Skin of body (tissue), 2 donors: ENCODE results near the gene FRMPD3. TPM values are rescaled to one million over a fixed set of nuclear protein-coding genes. Genes with fewer than 3 reads are reported as not detected.
"Not testable (repeated sequence)": the region's sequence is repeated elsewhere in the genome, so short reads cannot be mapped to it uniquely, and the experiment has no call there.

Source experiments
- DNase-seq: peaks from one replicate; lab custom pipeline; 2025; lab: John Stamatoyannopoulos, UW
- total RNA-seq: library from RNA; depleted of rRNA; stranded (reverse); fragments of >200 nt; gene quantifications from one replicate; pipeline ENCODE4 v1.2.3, GENCODE V29; 2014

FRMPD3 gene
- total RNA-seq: 0.20 TPM

- no peak for DNase-seq
Observed at GRCh38 chrX:107448998-107449835, at the start of gene FRMPD3. Gene FRMPD3, plus strand, starts transcription at chrX:107449652. Its CDS starts 76,937 bp downstream, at chrX:107526589.

GRCh38 chrX:107420571-107420970 lies 28.9 kb upstream of the FRMPD3 start:
- no peak for DNase-seq

DNA sequence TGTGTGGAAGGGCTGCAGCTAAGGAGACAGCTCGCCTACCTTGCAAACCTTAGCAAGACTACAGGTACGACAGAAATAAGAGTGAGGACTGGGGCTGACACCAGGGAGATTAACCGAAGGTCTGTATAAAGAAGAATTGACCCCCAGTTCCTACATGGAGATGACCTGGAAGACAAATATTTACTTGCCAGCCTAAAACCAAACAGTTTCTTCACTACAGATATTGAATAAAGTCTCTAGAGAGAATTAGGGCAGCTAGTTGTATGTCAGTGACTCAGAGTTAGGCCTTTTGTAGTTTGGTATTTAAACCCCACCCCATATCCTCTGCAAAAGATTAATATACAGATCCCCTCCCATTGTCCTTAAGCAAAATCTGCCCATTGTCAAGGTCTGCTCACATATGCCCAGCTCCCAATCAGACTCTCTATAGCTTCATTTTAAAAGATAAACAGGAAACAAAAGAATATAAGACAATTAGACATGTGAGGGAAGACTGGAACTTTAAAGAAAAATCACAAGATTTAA lies 28.1 kb upstream of the FRMPD3 start:
- DNase-seq: no peak

- no peak for DNase-seq
Observed at GRCh38 chrX:107429090-107429489, 20.4 kb upstream of the FRMPD3 start.

GRCh38 chrX:107440187-107440586 lies 9.3 kb upstream of the FRMPD3 start:
- no peak for DNase-seq

DNA sequence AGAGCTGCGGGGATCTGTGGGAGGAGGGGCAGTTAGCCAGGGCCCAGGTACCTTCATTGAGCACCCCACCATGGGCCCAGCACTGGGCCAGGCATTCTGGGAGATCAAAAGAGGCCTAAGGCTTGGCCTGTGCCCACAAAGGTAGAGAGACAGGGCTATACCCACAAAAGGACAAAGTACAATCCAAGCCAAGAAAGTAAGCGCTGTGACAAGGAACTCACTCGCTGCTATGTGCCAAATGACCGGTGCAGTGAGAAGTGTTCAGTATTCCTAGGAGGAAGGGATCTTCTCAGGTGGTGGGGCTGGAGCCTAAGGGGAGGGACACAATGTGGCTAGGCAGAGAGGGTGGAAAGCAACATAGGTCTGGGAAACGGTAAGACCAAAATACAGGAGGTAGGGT lies 8.8 kb upstream of the FRMPD3 start:
- no peak for DNase-seq

DNA sequence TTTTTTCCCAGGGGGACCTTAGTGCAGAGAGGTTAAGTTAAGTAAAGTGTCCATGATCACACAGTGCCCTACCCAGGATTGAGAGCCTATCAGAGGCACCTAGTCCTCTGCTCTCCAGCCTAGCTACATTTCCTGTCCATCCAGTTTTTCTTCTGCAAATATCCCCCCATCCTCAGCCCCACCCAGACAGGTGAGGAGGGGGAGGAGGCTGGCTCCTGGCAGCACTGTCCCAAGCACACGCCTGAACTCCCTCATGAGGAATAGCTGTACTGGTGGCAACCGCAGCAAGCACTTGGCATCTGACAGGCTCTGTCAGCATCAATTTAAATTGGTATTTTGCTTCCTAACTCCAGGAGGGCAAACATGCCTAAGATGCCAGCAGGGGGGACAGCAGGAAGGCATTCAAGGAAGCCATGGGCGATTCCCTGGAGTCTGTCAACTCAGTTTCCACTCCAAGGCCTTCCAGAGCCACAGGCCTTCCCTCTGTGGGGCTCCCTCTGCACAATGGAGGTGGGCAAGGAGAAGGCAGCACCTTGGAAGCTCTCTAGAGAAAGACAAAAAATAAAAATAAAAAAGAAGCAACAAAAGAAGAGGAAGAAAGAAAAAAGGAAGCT lies 6.4 kb upstream of the FRMPD3 start:
- DNase-seq: no peak

DNA sequence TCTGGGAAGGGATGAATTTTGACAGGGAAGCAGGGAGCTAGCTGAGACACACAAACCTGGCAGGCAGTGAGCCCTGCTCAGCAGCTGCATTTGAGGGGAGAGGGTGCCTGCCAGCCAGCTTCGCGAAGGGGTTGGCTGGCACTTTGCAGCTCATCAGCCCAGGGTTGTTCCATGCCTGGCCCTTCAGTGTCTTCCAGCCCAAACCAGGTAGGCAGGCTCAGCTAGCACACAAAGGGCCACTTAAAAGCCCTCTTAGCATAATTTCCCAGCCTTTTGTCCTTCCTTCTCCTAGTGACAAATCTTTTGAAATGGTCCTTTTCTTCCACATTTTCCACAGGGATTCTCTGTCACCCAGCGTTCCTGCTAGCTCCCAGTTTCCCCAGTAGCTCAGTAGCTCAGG lies 4.3 kb upstream of the FRMPD3 start:
- no peak for DNase-seq

- DNase-seq: no peak
Observed at GRCh38 chrX:107445631-107446030, 3.8 kb upstream of the FRMPD3 start.

GRCh38 chrX:107447642-107448041 lies 1.8 kb upstream of the FRMPD3 start:
- DNase-seq: no peak

GRCh38 chrX:107448625-107448997 lies 841 bp upstream of the FRMPD3 start:
- no peak for DNase-seq

DNA sequence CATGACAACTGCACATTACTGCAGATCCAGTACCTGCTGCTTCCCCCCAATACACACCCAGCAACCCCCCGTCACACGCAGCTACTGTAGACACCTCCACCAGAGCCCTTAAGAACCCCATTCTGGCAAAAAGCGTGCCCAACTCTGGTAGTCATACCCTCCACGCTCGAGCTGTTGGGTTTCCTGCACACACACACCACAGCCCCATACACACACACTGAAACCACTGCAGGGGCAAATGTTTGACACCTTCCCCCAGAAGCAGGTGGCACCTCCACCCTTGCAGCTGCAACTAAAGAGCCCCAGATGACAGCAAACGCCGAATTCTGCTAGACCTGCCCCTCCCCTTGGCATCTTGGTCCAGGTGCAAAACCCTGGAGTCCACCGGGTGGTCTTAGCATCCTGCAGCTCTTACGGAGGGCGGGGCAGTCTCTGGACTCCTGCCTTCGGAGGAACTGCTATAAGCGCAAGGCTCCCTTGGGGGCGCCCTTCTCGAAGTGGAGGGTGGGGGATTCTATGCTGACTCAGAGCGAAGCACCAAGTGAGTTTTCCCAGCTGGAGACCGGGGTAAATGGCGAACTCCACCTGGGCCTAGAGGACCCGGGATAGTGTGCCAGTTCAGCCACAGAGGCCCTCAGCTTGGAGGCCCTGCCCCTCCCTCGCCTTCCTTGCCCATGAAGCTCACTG lies 1.5 kb downstream of the FRMPD3 start:
- no peak for DNase-seq

DNA sequence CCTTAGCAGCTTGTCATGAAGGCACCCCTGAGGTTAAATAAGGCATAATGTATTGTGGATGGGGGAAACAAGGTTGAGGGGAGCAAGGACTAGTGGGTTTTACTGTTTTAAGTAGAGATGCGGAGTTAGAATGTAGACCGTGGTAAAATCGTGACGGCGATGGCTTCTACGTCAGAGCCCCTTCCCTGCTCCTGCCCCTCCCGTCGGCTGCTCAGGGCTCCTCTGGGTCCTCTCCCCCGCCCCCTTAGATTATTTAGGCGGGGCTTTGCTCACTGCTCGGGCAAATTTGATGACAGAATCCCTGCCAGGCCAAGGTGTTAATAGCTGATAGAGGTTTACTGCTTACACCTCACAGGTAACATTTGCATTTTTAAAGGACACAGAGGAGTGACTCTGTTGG lies 2.3 kb downstream of the FRMPD3 start:
- DNase-seq: no peak

GRCh38 chrX:107452581-107452980 lies 3.1 kb downstream of the FRMPD3 start:
- no peak for DNase-seq

DNA sequence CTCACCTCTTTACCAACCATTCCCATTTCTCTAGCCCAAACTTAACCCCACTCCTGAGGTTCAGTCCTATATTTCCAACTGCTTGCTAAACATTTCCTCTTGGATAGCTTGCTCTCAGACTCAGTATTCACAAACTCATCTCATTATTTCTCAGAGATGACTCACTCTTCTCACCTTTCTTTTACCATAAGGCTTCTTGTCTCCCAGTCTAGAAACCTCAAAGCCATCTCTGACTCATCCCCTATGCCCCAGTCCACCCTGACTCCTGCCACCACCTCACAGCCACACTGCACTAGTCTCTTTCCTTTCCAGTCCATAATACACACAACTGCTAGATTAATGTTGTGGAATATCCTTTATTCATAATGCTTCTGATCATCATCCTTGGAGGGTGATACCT lies 4.8 kb downstream of the FRMPD3 start:
- no peak for DNase-seq

DNA sequence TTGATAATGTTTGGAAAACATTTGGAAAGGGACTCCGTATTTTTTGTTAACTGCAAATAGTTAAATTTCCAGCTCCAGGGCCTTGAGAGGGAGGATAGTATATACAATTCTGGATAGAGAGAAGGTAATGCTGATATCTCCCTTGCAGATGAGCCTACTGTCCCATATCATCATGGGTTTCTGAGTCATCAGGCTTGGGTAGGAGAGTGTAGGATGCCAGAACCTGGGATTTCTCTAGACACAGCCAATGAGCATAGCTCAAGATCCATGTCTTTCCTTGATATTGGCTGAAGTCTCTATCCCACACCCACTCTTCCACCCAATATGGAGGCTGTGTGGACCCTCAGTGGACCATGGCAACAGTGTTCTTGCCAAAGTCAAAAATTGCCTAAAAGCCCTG lies 7.8 kb downstream of the FRMPD3 start:
- DNase-seq: no peak

DNA sequence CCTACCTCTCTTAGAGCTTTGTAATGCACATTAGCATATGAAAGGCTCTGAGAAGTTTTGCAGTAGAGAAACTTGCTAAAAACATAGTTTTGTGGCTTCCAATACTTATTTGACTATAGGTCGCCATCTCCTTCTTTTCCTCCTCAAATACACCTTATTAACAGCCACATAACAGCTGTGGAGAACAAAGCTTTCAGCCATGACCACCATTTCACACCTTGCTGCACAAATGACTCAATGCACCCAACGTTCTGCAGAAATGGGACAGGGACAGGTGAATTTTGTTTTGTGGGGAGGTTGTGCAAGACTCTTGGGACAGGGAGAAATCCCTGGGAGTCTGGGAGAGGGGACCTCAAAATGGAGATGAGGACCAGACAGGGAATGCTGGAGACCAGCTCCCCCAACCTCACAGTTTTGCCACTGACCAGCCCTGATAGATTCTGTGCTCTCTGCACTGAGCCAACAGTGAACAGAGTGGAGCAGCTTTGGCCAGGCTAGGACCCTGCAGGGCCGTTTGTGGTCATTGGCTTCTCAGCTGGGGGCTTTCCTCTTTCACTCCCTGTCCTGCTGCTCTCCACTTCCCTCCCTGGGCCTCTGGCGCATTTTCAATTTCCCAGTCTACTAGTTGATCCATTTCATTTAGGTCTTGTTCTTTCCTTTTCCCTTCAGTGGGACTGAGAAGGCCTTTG lies 16.6 kb downstream of the FRMPD3 start:
- DNase-seq: no peak

- DNase-seq: no peak
Observed at GRCh38 chrX:107467271-107467670, 17.8 kb downstream of the FRMPD3 start.

- no peak for DNase-seq
Observed at GRCh38 chrX:107470198-107470597, 20.7 kb downstream of the FRMPD3 start.

GRCh38 chrX:107470971-107471370 lies 21.5 kb downstream of the FRMPD3 start:
- DNase-seq: no peak

DNA sequence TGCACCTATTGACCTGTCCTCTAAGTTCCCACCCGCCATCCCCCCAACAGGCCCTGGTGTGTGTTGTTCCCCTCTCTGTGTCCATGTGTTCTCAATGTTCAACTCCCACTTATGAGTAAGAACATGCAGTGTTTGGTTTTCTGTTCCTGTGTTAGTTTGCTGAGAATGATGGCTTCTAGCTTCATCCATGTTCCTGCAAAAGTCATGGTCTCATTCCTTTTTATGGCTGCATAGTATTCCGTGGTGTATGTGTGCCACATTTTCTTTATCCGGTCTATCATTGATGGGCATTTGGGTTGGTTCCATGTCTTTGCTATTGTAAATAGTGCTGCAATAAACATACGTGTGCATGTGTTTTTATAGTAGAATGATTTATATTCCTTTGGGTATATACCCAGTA lies 22.0 kb downstream of the FRMPD3 start:
- DNase-seq: not testable (repeated sequence)

- no peak for DNase-seq
Observed at GRCh38 chrX:107477406-107477805, 28.0 kb downstream of the FRMPD3 start.
